Keratinocyte (primary cell): ENCODE results near the gene SP6. TPM values are rescaled to one million over a fixed set of nuclear protein-coding genes. Genes with fewer than 3 reads are reported as not detected.

Source experiments
- DNase-seq: peaks from one replicate; pipeline ENCODE4 v3.0.0-alpha.2; 2011; ENCODE audit warnings: low read depth, missing footprints, low spot score
- FAIRE-seq: peaks from 2 replicates; lab custom pipeline; 2011; peaks lifted over from hg19 to GRCh38; lab: Jason Lieb, UNC
- H2AFZ ChIP-seq: 2 replicates; pipeline ENCODE4 v1.6.0; 2012; ENCODE audit warnings: low read length, control low read depth, inconsistent platforms; ENCODE audit not compliant: control insufficient read depth
- H3K27ac ChIP-seq: 2 replicates; pipeline ENCODE4 v1.5.1; 2011; ENCODE audit warnings: low read length; ENCODE audit not compliant: control insufficient read depth, insufficient read depth
- H3K27me3 ChIP-seq: 3 replicates; pipeline ENCODE4 v1.6.0; 2011; ENCODE audit warnings: low read length; ENCODE audit not compliant: control insufficient read depth, insufficient read depth; ENCODE audit errors: extremely low read depth
- H3K36me3 ChIP-seq, 2 experiments: 2 replicates in 1 of 2; 3 replicates in 1 of 2; pipeline ENCODE4 v1.5.1; 2011; ENCODE audit warnings: low read length in 2 of 2, mild to moderate bottlenecking in 1 of 2; ENCODE audit not compliant: control insufficient read depth in 2 of 2, insufficient read depth in 2 of 2; ENCODE audit errors: extremely low read depth in 1 of 2
- H3K4me1 ChIP-seq: 3 replicates; pipeline ENCODE4 v1.5.1; 2011; ENCODE audit warnings: low read length; ENCODE audit not compliant: control insufficient read depth, insufficient read depth; ENCODE audit errors: extremely low read depth
- H3K4me2 ChIP-seq: 3 replicates; pipeline ENCODE4 v1.6.0; 2011; ENCODE audit warnings: low read depth, low read length; ENCODE audit not compliant: control insufficient read depth, insufficient read depth; ENCODE audit errors: extremely low read depth
- H3K4me3 ChIP-seq, 3 experiments: fragments of 200-600 bp in 1 of 3; sonication (generic) in 1 of 3; 2 replicates in 2 of 3; 3 replicates in 1 of 3; pipeline ENCODE4 v1.5.1; 2011 to 2016; ENCODE audit warnings: low read length in 3 of 3, mild to moderate bottlenecking in 3 of 3, control low read depth in 2 of 3, inconsistent platforms in 1 of 3, low read depth in 1 of 3, mixed read lengths in 1 of 3, mixed run types in 1 of 3, moderate library complexity in 1 of 3; ENCODE audit not compliant: control insufficient read depth in 2 of 3, insufficient read depth in 2 of 3; ENCODE audit errors: extremely low read depth in 1 of 3
- H3K79me2 ChIP-seq: 2 replicates; pipeline ENCODE4 v1.6.0; 2012; ENCODE audit warnings: low read length; ENCODE audit not compliant: control insufficient read depth, insufficient read depth
- H3K9ac ChIP-seq: 3 replicates; pipeline ENCODE4 v1.6.0; 2011; ENCODE audit warnings: low read length; ENCODE audit not compliant: control insufficient read depth, insufficient read depth; ENCODE audit errors: extremely low read depth
- H3K9me1 ChIP-seq: 3 replicates; pipeline ENCODE4 v1.6.0; 2011; ENCODE audit warnings: low read length; ENCODE audit not compliant: control insufficient read depth, insufficient read depth; ENCODE audit errors: extremely low read depth
- H3K9me3 ChIP-seq: 2 replicates; pipeline ENCODE4 v1.5.1; 2012; ENCODE audit warnings: low read depth, low read length; ENCODE audit not compliant: control insufficient read depth
- H4K20me1 ChIP-seq: 3 replicates; pipeline ENCODE4 v1.6.0; 2011; ENCODE audit warnings: low read length; ENCODE audit not compliant: control insufficient read depth, insufficient read depth; ENCODE audit errors: extremely low read depth
- EZH2 ChIP-seq: IDR thresholded peaks from one replicate; pipeline ENCODE4 v1.6.1; 2012; ENCODE audit warnings: inconsistent platforms, mild to moderate bottlenecking, low read length, moderate library complexity
- dilution Hi-C: fragments of 300-500 bp; cut with MboI; formaldehyde crosslinking; loops from one replicate; pipeline ENCODE4 v1.7.0; 2020; ENCODE audit warnings: low sequenced_read_pairs; ENCODE audit not compliant: extremely low pct_ligation_motif_present
- polyA plus RNA-seq, 5 experiments: library from polyadenylated mRNA; depleted of rRNA in 3 of 5; stranded (reverse) in 3 of 5; stranded (forward) in 1 of 5; unstranded in 1 of 5; fragments of >200 nt; gene quantifications; 1 replicate in 1 of 5; 2 replicates in 3 of 5; 3 replicates in 1 of 5; pipeline versions ENCODE4 v1.2.1 to v1.2.3, GENCODE V29; 2011 to 2012; ENCODE audit warnings: missing spikeins in 2 of 5, low read depth in 1 of 5, low replicate concordance in 1 of 5
- TF ChIP-seq, protein P1 (sequence below), 3 experiments: IDR thresholded peaks in 1 of 3; conservative IDR thresholded peaks in 1 of 3; optimal IDR thresholded peaks in 1 of 3; 2 replicates in 2 of 3; 3 replicates in 1 of 3; pipeline versions ENCODE3 to v1.5.1; 2011; ENCODE audit warnings: low read length in 3 of 3, mild to moderate bottlenecking in 3 of 3, moderate library complexity in 2 of 3, control low read depth in 1 of 3, inconsistent platforms in 1 of 3; ENCODE audit not compliant: insufficient read depth in 2 of 3; ENCODE audit errors: extremely low read depth in 1 of 3

Gene SP6
- polyA plus RNA-seq, 1 donor (not counting 4 experiments of a cell fraction or from before 2014, with no cell fraction given), result 2.0 TPM

DNA sequence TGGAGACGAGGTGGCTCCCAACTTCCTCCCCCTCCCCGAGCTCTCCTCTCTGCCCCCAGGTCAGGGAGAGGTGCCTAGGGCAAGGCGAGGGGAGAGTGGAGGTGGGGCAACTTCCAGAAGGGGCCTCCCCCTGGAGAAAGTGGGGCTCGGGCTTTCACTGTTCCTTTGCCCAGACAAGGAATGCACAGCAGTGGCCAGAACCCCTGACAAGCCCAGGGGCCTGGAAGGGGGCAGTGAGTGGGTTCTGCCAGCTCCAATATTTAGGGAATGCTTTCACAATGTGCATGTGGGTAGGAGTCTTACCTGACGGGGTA lies 33.4 kb upstream of the SP6 start:
- TF ChIP-seq EZH2, result no peak
- TF ChIP-seq, protein P1, sequence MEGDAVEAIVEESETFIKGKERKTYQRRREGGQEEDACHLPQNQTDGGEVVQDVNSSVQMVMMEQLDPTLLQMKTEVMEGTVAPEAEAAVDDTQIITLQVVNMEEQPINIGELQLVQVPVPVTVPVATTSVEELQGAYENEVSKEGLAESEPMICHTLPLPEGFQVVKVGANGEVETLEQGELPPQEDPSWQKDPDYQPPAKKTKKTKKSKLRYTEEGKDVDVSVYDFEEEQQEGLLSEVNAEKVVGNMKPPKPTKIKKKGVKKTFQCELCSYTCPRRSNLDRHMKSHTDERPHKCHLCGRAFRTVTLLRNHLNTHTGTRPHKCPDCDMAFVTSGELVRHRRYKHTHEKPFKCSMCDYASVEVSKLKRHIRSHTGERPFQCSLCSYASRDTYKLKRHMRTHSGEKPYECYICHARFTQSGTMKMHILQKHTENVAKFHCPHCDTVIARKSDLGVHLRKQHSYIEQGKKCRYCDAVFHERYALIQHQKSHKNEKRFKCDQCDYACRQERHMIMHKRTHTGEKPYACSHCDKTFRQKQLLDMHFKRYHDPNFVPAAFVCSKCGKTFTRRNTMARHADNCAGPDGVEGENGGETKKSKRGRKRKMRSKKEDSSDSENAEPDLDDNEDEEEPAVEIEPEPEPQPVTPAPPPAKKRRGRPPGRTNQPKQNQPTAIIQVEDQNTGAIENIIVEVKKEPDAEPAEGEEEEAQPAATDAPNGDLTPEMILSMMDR (optimal IDR thresholded peaks at IDR 0.05 in 1 of 3, IDR thresholded peaks at IDR 0.05 in 1 of 3, conservative IDR thresholded peaks at IDR 0.05 in 1 of 3; ENCODE audit: extremely low read depth in 1 of 3, insufficient read depth in 2 of 3, low read length in 3 of 3), result no peak
- Histone ChIP-seq H3K9me1 (no peaks in the 10 kb centered on the region), H2AFZ (no peak overlapping the region), H3K4me1 (peaks cover 13% of the 10 kb centered on the region), H3K4me3 (no peak overlapping the region), H3K27ac (no peak overlapping the region), H4K20me1 (no peaks in the 10 kb centered on the region), H3K27me3 (no peaks in the 10 kb centered on the region), H3K79me2 (no peaks in the 10 kb centered on the region), H3K4me2 (no peak overlapping the region), H3K9me3 (no peaks in the 10 kb centered on the region), H3K36me3 (no peaks in the 10 kb centered on the region), H3K9ac (no peak overlapping the region)
- DNase-seq (no peak), FAIRE-seq (no peak)
- dilution Hi-C loops, result no loop called here

DNA sequence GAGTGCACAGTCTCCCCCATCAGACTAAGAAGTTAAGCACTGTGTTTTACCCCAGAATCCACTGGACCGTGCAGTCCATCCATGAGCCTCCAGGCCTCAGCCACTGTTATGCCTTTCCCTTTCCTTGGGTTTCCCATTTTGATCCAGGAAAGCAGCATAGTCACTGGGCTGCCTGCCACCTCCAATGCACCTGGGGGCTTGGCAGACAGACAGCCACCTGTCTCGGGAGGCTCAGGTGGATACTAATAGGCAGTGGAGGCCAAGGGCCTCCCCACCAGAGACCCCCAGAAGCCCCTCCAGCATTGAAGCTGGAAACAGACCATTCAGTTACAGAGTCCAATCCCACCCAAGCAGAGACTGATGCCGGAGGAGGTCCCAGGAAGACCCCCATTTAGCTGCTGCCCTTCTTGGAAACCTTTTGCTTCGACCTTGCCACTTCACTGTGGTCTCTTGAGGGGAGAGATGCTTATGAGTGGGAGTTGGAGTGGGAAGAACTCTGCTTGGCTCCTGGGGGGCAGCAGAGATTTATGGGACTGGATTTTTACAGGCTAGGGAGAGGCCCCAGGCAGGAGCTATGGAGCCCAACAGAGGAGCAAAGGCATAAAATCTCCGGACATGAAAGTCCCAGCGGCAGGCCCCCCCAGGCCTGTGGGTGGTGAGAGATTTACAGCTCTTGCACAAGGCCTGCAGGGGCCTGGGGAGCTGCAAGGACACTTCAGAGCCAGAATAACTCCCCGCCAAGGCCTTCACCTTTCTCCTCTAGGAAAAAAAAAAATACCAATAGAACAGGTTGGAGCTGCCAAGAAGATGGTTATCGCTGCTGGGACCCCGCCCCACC lies 32.8 kb upstream of the SP6 start:
- peaks cover 13% of the 10 kb centered on the region for H3K4me1 ChIP-seq
- H3K36me3 ChIP-seq, result no peaks in the 10 kb centered on the region
- H3K27me3 ChIP-seq, result no peaks in the 10 kb centered on the region
- no peak overlapping the region for H3K27ac ChIP-seq
- DNase-seq, result no peak
- H3K9ac ChIP-seq, result no peak overlapping the region
- no peaks in the 10 kb centered on the region for H3K9me3 ChIP-seq
- no peaks in the 10 kb centered on the region for H3K79me2 ChIP-seq
- TF ChIP-seq, protein P1 (optimal IDR thresholded peaks at IDR 0.05 in 1 of 3, IDR thresholded peaks at IDR 0.05 in 1 of 3, conservative IDR thresholded peaks at IDR 0.05 in 1 of 3; ENCODE audit: extremely low read depth in 1 of 3, insufficient read depth in 2 of 3, low read length in 3 of 3), result no peak
- no peak for TF ChIP-seq EZH2
- H3K4me3 ChIP-seq, result no peak overlapping the region
- dilution Hi-C loops, result no loop called here
- H4K20me1 ChIP-seq, result no peaks in the 10 kb centered on the region
- FAIRE-seq, result no peak
- no peak overlapping the region for H3K4me2 ChIP-seq
- H2AFZ ChIP-seq, result no peak overlapping the region
- no peaks in the 10 kb centered on the region for H3K9me1 ChIP-seq
